Loucy (cell line): Measurements from ENCODE around the gene RHBG.

Source experiments
- H2AFZ ChIP-seq: fragments of 200-600 bp; sonication (generic); 2 replicates; pipeline ENCODE4 v1.6.0; 2016; ENCODE audit warnings: antibody characterized with exemption, mild to moderate bottlenecking, low read length, moderate library complexity
- H3F3A ChIP-seq: fragments of 200-600 bp; 2 replicates; pipeline ENCODE4 v1.6.0; 2016; ENCODE audit warnings: antibody characterized with exemption, low read depth, mild to moderate bottlenecking
- H3K27me3 ChIP-seq: fragments of 200-600 bp; sonication (generic); 2 replicates; pipeline ENCODE4 v1.6.1; 2014; ENCODE audit warnings: low read length, mild to moderate bottlenecking; ENCODE audit not compliant: insufficient read depth, poor library complexity, severe bottlenecking
- H3K36me3 ChIP-seq: fragments of 200-600 bp; sonication (generic); 2 replicates; pipeline ENCODE4 v1.6.1; 2016; ENCODE audit warnings: low read length; ENCODE audit not compliant: insufficient read depth
- H3K4me1 ChIP-seq: fragments of 200-600 bp; sonication (generic); 2 replicates; pipeline ENCODE4 v1.5.1; 2014; ENCODE audit warnings: low read length, mild to moderate bottlenecking; ENCODE audit not compliant: insufficient read depth, poor library complexity, severe bottlenecking
- H3K4me2 ChIP-seq: fragments of 200-600 bp; sonication (generic); 2 replicates; pipeline ENCODE4 v1.6.0; 2014; ENCODE audit warnings: antibody characterized with exemption, low read length, low read depth, mild to moderate bottlenecking; ENCODE audit not compliant: poor library complexity, severe bottlenecking
- H3K4me3 ChIP-seq: fragments of 200-600 bp; sonication (generic); 2 replicates; pipeline ENCODE4 v1.5.1; 2014; ENCODE audit warnings: low read length, mild to moderate bottlenecking, mixed read lengths; ENCODE audit not compliant: poor library complexity, severe bottlenecking
- H3K79me2 ChIP-seq: fragments of 200-600 bp; sonication (generic); 2 replicates; pipeline ENCODE4 v1.6.1; 2014; ENCODE audit warnings: low read length; ENCODE audit not compliant: insufficient read depth
- H3K9ac ChIP-seq: fragments of 200-600 bp; sonication (generic); 2 replicates; pipeline ENCODE4 v1.6.0; 2014; ENCODE audit warnings: mild to moderate bottlenecking, low read depth, low read length, moderate library complexity; ENCODE audit not compliant: poor library complexity, severe bottlenecking
- H3K9me2 ChIP-seq: fragments of 200-600 bp; sonication (generic); replicated peaks from 2 replicates; pipeline ENCODE4 v1.6.1; 2016; ENCODE audit warnings: low read depth, low read length, mixed read lengths
- H3K9me3 ChIP-seq: fragments of 200-600 bp; sonication (generic); 2 replicates; pipeline ENCODE4 v1.6.1; 2014; ENCODE audit warnings: mild to moderate bottlenecking, antibody characterized with exemption, low read length, low read depth; ENCODE audit not compliant: insufficient read depth
- H4K20me1 ChIP-seq: fragments of 200-600 bp; sonication (generic); 2 replicates; pipeline ENCODE4 v1.6.0; 2014; ENCODE audit warnings: antibody characterized with exemption, low read length, mild to moderate bottlenecking; ENCODE audit not compliant: insufficient read depth, poor library complexity, severe bottlenecking
- CTCF ChIP-seq: fragments of 200-600 bp; sonication (generic); conservative IDR thresholded peaks from 2 replicates; pipeline ENCODE4 v1.5.1; 2014; ENCODE audit warnings: mild to moderate bottlenecking, antibody characterized with exemption, low read length
- EZH2phosphoT487 ChIP-seq: fragments of 200-600 bp; IDR thresholded peaks from 2 replicates; pipeline ENCODE4 v1.6.1; 2018; ENCODE audit warnings: antibody characterized with exemption, mild to moderate bottlenecking, moderate library complexity, borderline replicate concordance

Gene RHBG

GRCh38 chr1:156401041-156401574 is 32.1 kb downstream of the RHBG start:
- no peak overlapping the region for H3K9ac ChIP-seq
- H3K27me3 ChIP-seq, result no peaks in the 10 kb centered on the region
- H3K9me3 ChIP-seq, result no peaks in the 10 kb centered on the region
- no peaks in the 10 kb centered on the region for H3F3A ChIP-seq
- no peak overlapping the region for H2AFZ ChIP-seq
- H3K4me2 ChIP-seq, result no peak overlapping the region
- no peaks in the 10 kb centered on the region for H3K4me1 ChIP-seq
- no peaks in the 10 kb centered on the region for H3K79me2 ChIP-seq
- H3K4me3 ChIP-seq, result no peak overlapping the region
- H4K20me1 ChIP-seq, result no peaks in the 10 kb centered on the region
- H3K9me2 ChIP-seq, result no peaks in the 10 kb centered on the region
- TF ChIP-seq EZH2phosphoT487 (no peak), CTCF (no peak)
- H3K36me3 ChIP-seq, result no peaks in the 10 kb centered on the region

- TF ChIP-seq EZH2phosphoT487 (no peak), CTCF (no peak)
- Histone ChIP-seq H3K4me1 (no peaks in the 10 kb centered on the region), H3K79me2 (no peaks in the 10 kb centered on the region), H2AFZ (no peak overlapping the region), H3K4me3 (no peak overlapping the region), H3K9ac (no peak overlapping the region), H3K4me2 (no peak overlapping the region), H3F3A (no peaks in the 10 kb centered on the region), H3K36me3 (no peaks in the 10 kb centered on the region), H3K9me3 (no peaks in the 10 kb centered on the region), H4K20me1 (no peaks in the 10 kb centered on the region), H3K27me3 (no peaks in the 10 kb centered on the region), H3K9me2 (no peaks in the 10 kb centered on the region)
Measured at GRCh38 chr1:156401681-156402081, 32.7 kb downstream of the RHBG start.

GRCh38 chr1:156402331-156403020 is 33.5 kb downstream of the RHBG start:
- no peak for TF ChIP-seq EZH2phosphoT487
- no peak for TF ChIP-seq CTCF
- Histone ChIP-seq H3K4me2 (no peak overlapping the region), H3K36me3 (no peaks in the 10 kb centered on the region), H2AFZ (no peak overlapping the region), H3K4me3 (no peak overlapping the region), H3K9me3 (no peaks in the 10 kb centered on the region), H3K4me1 (no peaks in the 10 kb centered on the region), H3F3A (no peaks in the 10 kb centered on the region), H3K9ac (no peak overlapping the region), H3K9me2 (no peaks in the 10 kb centered on the region), H4K20me1 (no peaks in the 10 kb centered on the region), H3K27me3 (no peaks in the 10 kb centered on the region), H3K79me2 (no peaks in the 10 kb centered on the region)
